GM12865 (cell line): ENCODE measurements around the gene ZNF169.
"Not testable (repeated sequence)": the region's sequence is repeated elsewhere in the genome, so short reads cannot be mapped to it uniquely, and the experiment has no call there.

Source experiments
- DNase-seq: peaks from one replicate; pipeline ENCODE4 v3.0.0; 2010; ENCODE audit warnings: low read depth
- H3K4me3 ChIP-seq: 2 replicates; pipeline ENCODE4 v1.5.1; 2011; ENCODE audit warnings: mild to moderate bottlenecking, low read depth, low read length, control low read depth
- TF ChIP-seq, protein P1 (sequence below): IDR thresholded peaks from 2 replicates; pipeline ENCODE4 v1.5.1; 2011; ENCODE audit warnings: low read length, control low read depth, low read depth, inconsistent platforms; ENCODE audit not compliant: insufficient read depth; ENCODE audit errors: missing control alignments

The ZNF169 gene

DNA sequence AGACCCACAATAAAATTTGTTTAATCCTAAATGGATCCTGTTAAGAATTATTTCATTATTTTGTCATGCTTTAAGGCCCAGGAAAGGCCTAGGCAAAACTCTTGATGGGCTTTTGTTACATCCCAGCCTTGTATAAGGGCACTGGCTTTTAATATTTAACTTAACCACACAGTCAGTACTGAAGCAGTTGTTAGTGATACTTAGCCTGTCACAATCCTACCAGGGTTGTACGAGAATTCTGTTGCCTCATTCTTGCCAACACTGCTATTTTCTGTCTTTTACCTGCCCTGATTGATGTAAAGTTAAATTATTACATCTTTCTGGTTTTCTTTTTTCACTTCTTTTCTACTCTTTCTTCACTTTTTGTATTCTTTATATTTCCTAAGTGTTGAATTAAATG, 10.9 kb downstream of the ZNF169 start:
- TF ChIP-seq, protein P1, sequence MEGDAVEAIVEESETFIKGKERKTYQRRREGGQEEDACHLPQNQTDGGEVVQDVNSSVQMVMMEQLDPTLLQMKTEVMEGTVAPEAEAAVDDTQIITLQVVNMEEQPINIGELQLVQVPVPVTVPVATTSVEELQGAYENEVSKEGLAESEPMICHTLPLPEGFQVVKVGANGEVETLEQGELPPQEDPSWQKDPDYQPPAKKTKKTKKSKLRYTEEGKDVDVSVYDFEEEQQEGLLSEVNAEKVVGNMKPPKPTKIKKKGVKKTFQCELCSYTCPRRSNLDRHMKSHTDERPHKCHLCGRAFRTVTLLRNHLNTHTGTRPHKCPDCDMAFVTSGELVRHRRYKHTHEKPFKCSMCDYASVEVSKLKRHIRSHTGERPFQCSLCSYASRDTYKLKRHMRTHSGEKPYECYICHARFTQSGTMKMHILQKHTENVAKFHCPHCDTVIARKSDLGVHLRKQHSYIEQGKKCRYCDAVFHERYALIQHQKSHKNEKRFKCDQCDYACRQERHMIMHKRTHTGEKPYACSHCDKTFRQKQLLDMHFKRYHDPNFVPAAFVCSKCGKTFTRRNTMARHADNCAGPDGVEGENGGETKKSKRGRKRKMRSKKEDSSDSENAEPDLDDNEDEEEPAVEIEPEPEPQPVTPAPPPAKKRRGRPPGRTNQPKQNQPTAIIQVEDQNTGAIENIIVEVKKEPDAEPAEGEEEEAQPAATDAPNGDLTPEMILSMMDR = no peak
- DNase-seq = no peak
- no peak overlapping the region for H3K4me3 ChIP-seq

DNA sequence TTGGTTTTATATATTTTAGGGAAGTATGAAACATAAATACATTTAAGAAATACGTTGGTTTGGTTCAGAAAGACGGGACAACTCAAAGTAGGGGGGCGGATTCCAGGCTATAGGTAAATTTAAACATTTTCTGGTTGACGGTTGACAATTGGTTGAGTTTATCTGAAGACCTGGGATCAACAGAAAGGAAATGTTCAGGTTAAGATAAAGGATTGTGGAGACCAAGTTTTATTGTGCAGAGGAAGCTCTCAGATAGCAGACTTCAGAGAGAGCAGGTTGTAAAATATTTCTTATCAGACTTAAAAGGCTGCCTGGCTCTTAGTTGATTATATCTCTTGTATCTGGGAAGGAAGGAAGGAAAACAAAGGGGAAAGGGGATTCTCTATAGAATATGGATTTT, 17.9 kb downstream of the ZNF169 start:
- not testable (repeated sequence) for H3K4me3 ChIP-seq, DNase-seq

DNA sequence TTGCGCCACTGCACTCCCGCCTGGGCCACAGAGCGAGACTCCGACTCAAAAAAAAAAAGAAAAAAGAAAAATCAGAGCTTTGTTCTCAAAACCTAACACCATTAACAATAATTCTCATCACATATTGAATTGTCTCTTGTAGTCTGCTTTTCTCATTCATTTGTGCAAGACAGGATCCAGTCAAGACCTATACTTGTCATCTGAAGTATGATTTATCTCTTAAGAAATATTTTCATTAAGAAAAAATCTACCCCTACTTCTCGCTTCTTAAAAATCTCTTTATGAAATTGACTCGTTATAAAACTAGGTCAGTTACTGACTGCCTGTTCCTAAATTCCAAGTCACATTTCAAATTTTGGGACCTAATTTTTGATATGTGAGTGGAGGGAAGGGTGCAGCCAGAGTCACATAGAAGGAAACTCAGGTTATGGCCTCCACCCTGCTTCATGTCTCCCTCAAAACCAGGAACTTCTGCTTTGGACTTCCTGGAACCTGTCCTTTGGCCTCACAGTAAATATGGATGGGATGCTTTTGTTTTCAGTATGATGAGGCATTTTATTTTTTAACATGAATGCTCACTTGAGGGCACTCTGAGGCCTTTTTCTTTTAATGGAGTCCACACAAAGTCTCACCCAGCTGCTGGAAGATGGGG, 18.9 kb downstream of the ZNF169 start:
- DNase-seq = no peak
- H3K4me3 ChIP-seq = no peak overlapping the region
- TF ChIP-seq, protein P1 = no peak

DNA sequence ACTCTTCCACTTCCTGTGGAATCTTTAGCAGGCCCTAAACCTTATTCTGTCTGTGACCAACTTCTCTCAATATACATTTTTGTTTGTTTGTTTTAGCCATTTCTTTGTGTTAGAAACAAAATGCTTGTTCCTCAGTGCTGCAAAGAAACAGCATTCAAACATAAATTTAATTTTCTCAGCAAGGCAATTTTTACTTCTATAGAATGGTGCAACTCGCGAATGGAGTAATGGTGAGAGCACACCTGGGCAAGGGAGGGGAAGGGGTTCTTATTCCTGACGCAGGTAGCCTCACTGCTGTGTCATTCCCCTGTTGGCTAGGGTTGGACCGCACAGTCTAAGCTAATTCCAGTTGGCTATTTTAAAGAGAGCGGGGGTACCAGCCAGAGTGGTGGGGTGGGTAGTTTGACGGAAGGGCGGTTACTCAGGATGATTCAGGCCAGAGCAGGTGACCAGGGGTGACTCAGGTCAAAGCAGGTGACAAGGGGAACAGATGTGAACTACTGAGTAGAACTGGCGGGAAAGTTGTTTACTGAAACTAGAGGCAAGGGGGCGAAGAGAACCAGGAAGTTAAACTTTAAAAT, 21.4 kb downstream of the ZNF169 start:
- TF ChIP-seq, protein P1 = no peak
- no peak overlapping the region for H3K4me3 ChIP-seq
- DNase-seq = no peak

DNA sequence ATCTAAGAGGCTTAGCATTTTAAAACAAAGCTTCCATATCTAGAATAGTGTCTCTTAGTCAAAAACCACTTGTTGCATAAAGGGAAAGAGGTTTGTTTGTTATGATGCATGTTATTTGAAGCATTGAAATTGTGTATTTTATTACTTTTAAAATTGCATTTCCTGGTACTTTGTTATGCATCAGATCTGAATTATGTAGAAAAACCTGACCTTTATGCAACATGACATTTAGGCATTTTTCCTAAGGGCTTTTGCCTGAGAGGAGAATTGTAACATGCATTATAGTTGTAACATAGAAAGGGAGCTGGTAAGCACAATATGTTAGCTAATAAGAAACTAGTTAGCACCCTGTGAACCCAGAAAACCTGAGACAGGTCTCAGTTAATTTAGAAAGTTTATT, 22.0 kb downstream of the ZNF169 start:
- TF ChIP-seq, protein P1 = no peak
- H3K4me3 ChIP-seq = no peak overlapping the region
- no peak for DNase-seq

DNA sequence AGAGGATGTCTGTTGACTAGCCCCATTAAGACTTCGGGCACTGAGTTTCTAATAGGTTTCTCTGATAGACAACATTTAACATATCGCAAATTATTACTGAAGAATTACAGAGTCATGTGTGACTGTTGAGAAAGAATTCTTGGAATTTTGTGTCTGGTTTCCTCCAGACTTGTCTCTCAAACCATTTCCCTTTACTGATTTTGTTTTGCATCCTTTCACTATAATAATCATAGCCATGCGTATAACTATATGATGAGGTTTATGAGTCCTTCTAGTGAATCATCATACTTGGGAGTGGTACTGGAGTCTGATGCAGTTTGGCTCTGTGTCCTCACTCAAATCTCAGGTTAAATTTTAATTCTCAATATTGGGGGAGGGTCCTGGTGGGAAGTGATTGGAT, 27.0 kb downstream of the ZNF169 start:
- TF ChIP-seq, protein P1 = no peak
- DNase-seq = no peak
- no peak overlapping the region for H3K4me3 ChIP-seq

DNA sequence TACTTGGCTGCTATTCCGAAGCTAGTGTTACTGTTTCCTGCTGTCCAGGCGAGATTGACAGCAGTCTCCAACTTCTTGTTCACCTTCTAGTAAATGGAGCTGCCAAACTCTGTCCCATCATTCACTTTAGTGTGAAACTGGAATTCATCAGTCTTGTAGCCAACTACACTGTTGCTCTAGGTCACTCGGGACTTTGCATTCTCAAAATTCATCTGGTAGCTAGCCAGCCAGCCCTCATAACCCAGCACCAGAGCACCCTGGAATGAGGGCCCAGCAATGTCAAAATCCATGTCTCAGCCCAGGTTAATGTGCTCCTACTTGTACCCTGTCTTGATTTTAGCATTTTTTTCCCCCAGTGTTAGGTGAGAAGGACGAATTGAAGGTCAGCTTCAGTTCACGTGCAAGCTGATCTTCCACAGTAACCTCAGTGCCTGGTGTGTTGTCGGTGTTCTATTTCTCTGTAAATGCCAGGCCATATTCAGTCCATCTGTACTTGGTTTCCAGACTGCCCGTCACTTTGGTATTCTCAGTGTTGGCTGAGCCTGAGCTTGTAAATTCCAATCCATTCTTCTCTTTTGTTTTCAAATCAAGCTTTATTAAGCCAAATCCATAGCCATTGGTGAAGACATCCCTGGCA, 28.9 kb downstream of the ZNF169 start:
- TF ChIP-seq, protein P1 = no peak
- no peak for DNase-seq
- no peak overlapping the region for H3K4me3 ChIP-seq
